ENCODE data around the gene GTF2F2.

GRCh38 chr13:45143346-45143751 lies 23.0 kb downstream of the GTF2F2 start:
- TF ChIP-seq SP1 (IDR thresholded peaks at IDR 0.05) (no peak), FOXM1 (IDR thresholded peaks at IDR 0.05; ENCODE audit: borderline replicate concordance) (no peak), ELF4 (IDR thresholded peaks at IDR 0.05) (no peak), FOXK2 (IDR thresholded peaks at IDR 0.05) (no peak), FOXA1 (IDR thresholded peaks at IDR 0.05) (no peak), ZNF384 (IDR thresholded peaks at IDR 0.05) (no peak), TARDBP (IDR thresholded peaks at IDR 0.05) (no peak), PKNOX1 (IDR thresholded peaks at IDR 0.05) (no peak), HDGF (IDR thresholded peaks at IDR 0.05; ENCODE audit: borderline replicate concordance) (no peak), NFRKB (IDR thresholded peaks at IDR 0.05) (no peak), ARNT (IDR thresholded peaks at IDR 0.05) (no peak), L3MBTL2 (conservative IDR thresholded peaks at IDR 0.05) (no peak), LEF1 (IDR thresholded peaks at IDR 0.05; ENCODE audit: borderline replicate concordance) (no peak), CTBP1 (IDR thresholded peaks at IDR 0.05; ENCODE audit: borderline replicate concordance) (no peak)

Data from HEK293T (cell line).